GOT3 (cell line): ENCODE data around the gene RPL34.

Experiments
- DNase-seq: peaks from one replicate; lab custom pipeline; 2025; ENCODE audit warnings: mixed read lengths; lab: John Stamatoyannopoulos, UW

Gene RPL34

DNA sequence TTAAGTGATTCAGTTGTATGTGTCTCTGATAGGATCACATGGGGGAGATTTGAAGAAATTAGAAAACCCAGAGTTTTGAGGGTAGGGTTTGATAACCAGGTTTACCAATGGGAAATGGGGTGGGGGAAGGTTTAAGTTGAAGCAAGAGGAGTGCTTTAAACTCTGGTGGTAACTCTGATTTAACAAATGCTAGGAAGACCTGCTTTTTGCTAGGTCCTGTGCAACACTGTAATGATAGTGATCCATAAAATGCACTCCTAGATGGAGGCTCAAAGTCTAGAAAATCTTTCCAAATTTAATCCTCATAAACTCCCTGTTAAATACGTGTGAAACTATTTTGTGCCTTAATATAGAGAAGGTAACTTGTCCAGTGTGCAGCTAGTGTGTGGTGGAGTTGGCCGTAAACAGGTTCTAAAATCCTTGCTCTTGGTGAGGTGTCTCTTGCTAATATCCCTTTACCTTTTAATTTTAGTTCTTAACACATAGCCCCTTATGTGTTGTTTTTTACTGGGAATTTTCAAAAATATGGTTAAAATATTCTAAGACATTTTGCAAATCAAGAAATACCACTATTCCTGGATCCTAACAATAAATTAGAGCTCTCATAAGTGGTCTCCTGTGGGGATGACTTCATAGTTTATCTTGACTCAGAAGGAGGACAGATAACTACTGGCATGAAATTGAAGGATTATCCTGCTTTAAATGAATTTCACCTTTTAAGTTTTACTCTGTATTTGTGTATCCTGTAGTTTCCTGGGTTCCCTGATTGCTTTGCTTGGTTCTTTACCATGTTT is 4.1 kb downstream of the RPL34 start:
- DNase-seq: no peak

DNA sequence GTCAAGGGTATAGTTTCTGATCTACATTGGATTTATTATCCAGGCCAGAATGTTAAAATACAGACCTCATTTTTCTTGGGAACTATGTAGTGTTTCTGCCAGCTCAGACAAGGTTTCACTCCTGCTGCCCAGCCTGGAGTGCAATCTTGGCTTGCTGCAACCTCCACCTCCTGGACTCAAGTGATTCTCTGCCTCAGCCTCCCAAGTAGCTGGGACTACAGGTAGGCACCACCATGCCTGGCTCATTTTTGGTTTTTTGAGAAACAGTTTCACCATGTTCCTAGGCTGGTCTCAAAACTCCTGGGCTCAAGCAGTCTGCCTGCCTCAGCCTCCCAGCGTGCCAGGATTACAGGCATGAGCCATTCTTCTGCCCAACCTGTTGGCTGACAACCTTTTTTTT is 5.7 kb downstream of the RPL34 start:
- DNase-seq: no peak

DNA sequence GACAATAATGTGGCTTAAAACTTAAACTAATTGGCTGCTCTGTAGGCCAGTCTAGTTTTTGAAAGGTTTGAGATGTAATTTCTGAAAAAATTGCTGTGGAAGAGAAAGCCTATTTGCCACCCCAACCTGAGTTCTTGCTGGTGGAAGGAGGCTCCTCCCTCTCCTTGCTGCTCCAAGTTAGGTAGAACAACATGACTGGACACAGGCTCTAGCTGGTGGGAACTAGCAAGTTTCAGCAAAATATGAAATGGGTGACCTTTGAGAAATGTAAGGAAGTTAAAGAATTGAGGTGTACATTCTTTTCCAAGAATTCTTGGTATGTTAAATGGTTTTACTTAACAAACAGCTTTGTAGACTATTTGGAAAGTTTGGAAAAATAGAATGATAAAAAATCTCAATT is 8.0 kb downstream of the RPL34 start:
- no peak for DNase-seq

DNA sequence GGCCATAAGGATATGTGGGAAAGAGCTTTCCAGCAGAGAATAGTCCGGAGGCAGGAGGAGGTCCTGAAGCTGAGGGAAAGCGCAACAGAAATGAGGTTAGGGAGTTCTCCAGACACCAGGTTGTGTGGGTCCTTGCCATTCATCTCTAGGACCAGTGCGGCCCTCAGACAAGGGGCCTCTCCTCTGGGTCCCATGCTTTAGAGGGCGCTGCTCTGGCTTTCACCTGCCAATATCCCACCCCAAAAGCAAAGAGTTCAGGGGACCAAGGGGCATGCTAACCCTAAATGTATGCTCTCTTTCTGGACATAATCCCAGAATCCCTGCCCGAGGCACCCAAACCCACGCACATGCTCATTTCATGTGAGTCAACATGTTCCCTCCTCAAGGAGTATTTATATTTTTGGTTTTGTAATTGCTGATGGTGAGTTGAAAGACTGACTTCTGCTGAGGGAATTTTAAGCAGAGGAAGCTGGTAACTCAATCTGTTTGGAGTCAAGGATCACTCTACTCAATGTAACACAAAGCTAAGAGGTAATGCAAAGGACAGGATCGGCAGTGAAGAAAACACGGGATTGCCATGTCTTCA is 14.8 kb downstream of the RPL34 start:
- DNase-seq: no peak

DNA sequence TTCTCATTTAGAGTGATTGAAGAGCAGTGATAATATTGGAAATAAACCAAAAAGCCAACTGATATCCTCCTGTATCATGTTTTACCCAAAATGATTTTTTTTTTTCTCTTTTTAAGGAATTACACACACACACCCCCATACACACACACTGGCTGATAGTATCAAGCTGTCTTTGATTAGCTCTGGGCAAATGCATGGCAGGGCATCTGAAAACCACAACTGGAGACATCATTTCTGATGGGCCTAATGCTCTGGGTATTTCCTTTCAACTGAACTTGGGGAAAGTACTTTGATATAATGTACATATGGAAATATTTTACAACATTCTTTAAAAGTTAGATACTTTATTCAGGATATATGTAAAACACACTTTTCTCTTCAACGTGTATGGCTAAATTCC is 15.9 kb downstream of the RPL34 start:
- DNase-seq: no peak

DNA sequence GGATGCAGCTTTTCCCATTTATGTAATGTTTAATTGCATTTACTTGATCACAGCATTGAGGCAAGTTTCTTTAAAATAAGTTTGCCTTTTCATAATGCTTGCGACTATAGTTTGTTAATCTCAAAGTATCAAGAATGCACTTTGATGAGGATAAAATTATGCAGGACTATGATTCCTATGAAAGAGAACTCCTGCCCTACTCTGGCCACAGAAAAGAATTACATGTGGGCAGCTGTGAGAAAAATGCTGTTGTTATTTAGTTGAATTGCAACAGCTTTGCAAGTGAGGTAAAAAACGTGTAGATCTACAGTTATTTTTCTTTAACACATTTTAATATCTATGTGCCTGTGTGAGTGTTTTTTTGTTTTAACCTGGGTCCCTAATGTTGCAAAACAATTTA is 17.5 kb downstream of the RPL34 start:
- no peak for DNase-seq

DNA sequence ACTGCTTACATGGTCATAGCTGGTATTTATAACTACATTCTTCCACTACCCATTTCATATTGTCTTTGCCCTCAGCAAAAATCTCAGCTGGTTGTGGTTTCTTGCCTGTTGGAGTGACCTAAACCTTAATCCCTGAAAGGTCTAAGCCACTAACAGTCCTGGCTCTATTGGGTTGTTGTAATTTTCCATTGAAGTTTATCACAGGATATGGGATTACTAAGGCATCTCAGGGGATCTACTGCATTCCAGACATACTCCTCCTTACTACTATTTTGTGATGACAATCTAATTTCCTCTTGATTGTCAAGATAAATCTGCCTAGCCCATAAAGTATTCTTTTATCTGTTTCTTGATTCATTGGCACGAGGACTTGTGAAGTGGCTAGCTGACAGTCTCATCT is 23.9 kb downstream of the RPL34 start:
- DNase-seq: no peak

DNA sequence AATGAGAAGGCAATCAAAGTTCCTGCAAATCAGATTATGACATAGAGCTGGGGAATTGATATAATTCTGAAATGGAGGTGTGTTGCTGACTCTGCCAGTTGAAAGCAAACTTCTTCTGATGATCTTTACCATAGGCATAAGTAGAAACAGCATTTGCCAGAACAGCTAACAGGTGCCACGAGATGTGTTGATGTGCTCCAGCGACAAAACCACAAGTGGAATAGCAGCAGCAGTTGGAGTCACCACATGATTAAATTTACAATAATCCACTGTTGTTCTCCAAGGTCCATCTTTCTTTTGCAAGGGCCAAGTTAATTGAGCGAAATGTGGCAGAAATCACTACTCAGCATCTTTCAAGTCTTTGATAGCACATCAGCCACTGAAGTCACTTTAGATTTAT is 26.3 kb downstream of the RPL34 start:
- DNase-seq: no peak

DNA sequence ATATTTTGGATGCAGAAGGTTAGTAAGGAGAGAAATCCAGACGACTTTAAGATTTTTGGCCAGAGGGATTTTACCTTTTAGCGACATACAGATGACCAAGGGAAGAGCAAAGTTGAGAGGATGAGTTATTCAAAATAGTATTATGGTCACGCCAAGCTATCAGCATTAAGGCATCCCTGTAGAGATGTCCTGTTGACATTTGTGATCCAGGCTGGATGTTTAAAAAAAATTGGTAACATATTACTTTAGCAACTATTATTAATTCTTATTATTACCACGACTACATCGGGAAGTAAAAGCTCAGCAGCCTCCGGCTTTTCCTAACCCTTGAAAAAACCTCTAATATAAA is 29.5 kb downstream of the RPL34 start:
- no peak for DNase-seq

DNA sequence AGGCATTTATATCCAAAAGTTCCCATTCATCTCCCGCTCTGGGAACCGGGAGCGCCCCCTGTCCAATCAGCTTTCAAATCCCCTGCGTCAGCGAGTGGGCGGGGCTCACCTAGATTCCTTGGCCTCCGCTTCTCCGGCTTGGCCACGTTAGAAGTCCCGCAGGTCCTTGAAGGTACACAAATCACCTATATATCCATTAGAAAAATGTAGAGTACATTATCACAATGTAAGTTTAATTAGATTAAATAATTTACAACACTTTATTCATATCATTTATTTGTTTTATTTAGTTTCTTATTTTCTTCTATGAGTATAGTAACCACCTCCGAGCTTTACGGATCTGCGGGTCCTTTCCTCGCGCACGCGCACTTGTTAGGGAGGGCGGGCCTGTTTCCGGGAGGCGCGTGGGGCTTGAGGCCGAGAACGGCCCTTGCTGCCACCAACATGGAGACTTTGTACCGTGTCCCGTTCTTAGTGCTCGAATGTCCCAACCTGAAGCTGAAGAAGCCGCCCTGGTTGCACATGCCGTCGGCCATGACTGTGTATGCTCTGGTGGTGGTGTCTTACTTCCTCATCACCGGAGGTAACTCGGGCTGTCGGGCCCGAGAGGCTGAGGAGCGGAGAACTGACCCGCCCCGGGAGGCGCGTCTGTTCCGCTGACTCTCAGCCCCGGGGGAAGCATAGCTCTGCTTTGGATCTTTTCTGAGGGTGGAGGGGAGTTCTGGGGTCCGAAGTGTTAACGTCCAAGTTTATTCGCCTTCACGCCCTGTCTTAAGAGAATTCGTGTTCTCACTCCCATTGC is 30.0 kb downstream of the RPL34 start, which contains the start of gene OSTC:
OSTC (plus strand) TSS at position 388 of the 802 bp plus-strand sequence; CDS start at position 445, 57 bp downstream.
- peak; percentile 51 for DNase-seq

DNA sequence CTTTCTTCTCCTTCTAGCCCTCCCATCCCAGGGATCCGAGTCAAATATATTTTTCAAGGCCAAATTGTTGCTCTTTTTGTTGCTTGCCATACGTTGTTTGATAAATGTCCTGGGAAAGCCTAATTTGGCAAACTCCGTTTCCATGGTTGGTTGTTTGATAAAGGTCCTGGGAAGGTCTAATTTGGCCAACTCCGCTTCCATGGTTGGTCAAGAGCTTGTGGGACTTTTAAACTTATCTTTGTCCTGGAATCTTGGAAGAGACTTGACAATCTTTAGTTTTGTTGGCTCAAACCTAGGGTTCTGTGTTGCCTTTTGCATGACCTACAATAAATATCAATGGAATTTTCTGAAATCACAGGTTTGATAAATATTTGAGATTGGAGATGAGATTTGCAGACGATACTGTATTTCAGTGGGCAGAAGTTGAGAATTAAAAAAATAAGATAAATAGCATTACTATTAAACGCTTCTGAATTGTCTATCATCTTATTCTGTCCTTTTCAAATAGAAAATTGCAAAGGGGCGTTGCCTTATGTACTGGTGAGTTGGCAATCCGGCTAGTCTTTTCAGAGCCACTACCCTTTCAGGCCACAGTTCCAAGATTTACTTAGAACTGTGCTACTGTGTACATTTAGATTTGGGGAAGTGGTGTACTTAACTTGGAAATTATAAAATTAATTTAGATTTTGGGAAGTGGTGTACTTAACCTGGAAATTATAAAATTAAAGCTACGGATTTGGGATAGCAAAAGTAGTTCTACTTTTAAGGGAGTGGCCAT is 30.8 kb downstream of the RPL34 start:
- DNase-seq: no peak

DNA sequence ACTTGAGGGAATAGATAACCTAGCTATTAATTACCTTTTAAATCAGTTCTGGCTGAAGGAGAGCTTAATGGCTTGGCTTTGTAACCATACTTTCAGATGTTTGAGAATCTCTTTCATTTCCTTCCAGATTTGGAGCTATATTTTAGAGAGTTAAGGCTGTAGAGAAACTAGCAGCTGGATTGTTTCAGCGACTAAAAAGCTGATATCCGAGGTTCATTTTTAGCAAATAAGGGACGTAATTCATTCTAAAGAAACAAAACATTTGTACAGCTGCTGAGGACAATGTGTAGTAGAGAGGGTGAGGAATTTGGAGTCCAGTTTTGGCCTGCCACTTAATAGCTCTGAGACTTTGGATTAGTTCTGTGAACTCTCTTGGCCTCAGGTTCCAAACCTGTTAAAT is 42.3 kb downstream of the RPL34 start:
- DNase-seq: no peak

DNA sequence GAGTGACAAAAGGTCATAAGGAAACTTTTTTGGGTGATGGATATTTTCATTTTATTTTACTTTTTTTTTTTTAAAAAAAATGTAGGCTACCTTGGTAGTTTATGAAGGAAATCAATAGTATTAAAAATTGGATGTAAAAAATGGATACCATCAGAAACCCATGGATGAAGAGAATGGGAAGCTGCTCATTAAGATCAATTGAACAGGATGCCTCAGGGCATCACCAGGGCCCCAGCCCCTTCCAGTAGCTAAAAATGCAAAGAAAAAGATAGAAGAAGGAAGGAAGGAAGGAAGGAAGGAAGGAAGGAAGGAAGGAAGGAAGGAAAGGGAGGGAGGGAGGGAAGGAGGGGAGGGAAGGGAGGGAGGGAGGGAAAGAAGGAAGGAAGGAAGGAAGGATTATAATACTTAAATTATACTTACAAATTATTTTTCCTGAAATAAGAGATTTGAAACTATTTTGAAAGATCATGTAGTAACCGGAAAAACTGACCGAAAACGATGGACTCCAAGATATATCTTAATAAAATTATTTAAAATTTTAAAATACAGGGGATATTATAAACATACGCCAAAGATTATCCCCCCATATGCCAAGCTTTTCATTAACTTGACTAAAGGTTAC is 54.1 kb downstream of the RPL34 start:
- no peak for DNase-seq
